SK-N-SH treated with all-trans-retinoic acid at 6 μM for 48 hours (cell line): Measurements from ENCODE around the gene LTBP2.

Experiments
- ATAC-seq: fragments of 200-7000 bp; cut with Tn5 transposase; 3 replicates; pipeline ENCODE4 v1.9.1; 2020; ENCODE audit warnings: mild to moderate bottlenecking, moderate library complexity
- ARNTL ChIP-seq: fragments of 450-650 bp; formaldehyde crosslinking; IDR thresholded peaks from 2 replicates; pipeline ENCODE4 v1.5.0; 2020; ENCODE audit warnings: low read depth, mild to moderate bottlenecking, moderate library complexity, borderline replicate concordance
- CSDC2 ChIP-seq: fragments of 250-450 bp; sonication (Bioruptor Pico); IDR thresholded peaks from 2 replicates; pipeline ENCODE4 v1.5.0; 2020; ENCODE audit warnings: mild to moderate bottlenecking, moderate library complexity
- GLIS3 ChIP-seq: fragments of 250-450 bp; sonication (Bioruptor Pico); IDR thresholded peaks from 2 replicates; pipeline ENCODE4 v1.5.0; 2020; ENCODE audit warnings: mild to moderate bottlenecking, moderate library complexity
- ISL1 ChIP-seq: fragments of 250-450 bp; sonication (Bioruptor Pico); IDR thresholded peaks from 2 replicates; pipeline ENCODE4 v2.1.2; 2022; ENCODE audit warnings: mild to moderate bottlenecking, moderate library complexity
- OSR1 ChIP-seq: fragments of 250-450 bp; sonication (Bioruptor Pico); IDR thresholded peaks from 2 replicates; pipeline ENCODE4 v1.8.0; 2022; ENCODE audit warnings: moderate library complexity, mild to moderate bottlenecking, inconsistent platforms
- PPARA ChIP-seq: fragments of 250-450 bp; sonication (Bioruptor Pico); IDR thresholded peaks from 2 replicates; pipeline ENCODE4 v1.5.0; 2020; ENCODE audit warnings: mild to moderate bottlenecking, borderline replicate concordance
- RARB ChIP-seq: fragments of 250-450 bp; sonication (Bioruptor Pico); IDR thresholded peaks from 2 replicates; pipeline ENCODE4 v1.8.0; 2021; ENCODE audit warnings: mild to moderate bottlenecking, moderate library complexity
- SNAI2 ChIP-seq: fragments of 250-450 bp; sonication (Bioruptor Pico); IDR thresholded peaks from 2 replicates; pipeline ENCODE4 v1.5.0; 2020; ENCODE audit warnings: mild to moderate bottlenecking, moderate library complexity
- TCF4 ChIP-seq: fragments of 250-450 bp; sonication (Bioruptor Pico); IDR thresholded peaks from 2 replicates; pipeline ENCODE4 v1.8.0; 2021; ENCODE audit warnings: mild to moderate bottlenecking, moderate library complexity, borderline replicate concordance
- TOX ChIP-seq: fragments of 250-450 bp; sonication (Bioruptor Pico); IDR thresholded peaks from 2 replicates; pipeline ENCODE4 v1.8.0; 2021; ENCODE audit warnings: mild to moderate bottlenecking, moderate library complexity, borderline replicate concordance
- ZC3H10 ChIP-seq: fragments of 250-450 bp; sonication (Bioruptor Pico); IDR thresholded peaks from 2 replicates; pipeline ENCODE4 v1.5.1; 2021; ENCODE audit warnings: mild to moderate bottlenecking, moderate library complexity
- ZFP3 ChIP-seq: fragments of 250-450 bp; sonication (Bioruptor Pico); IDR thresholded peaks from 2 replicates; pipeline ENCODE4 v1.5.0; 2020; ENCODE audit warnings: mild to moderate bottlenecking, moderate library complexity
- ZFP30 ChIP-seq: fragments of 450-650 bp; formaldehyde crosslinking; IDR thresholded peaks from 2 replicates; pipeline ENCODE4 v1.5.0; 2022; ENCODE audit warnings: mild to moderate bottlenecking, moderate library complexity
- ZNF565 ChIP-seq: fragments of 450-650 bp; formaldehyde crosslinking; conservative IDR thresholded peaks from 2 replicates; pipeline ENCODE4 v1.5.0; 2020; ENCODE audit warnings: low read depth, mild to moderate bottlenecking, moderate library complexity
- ZNF70 ChIP-seq: fragments of 450-650 bp; formaldehyde crosslinking; IDR thresholded peaks from 2 replicates; pipeline ENCODE4 v1.5.0; 2020; ENCODE audit warnings: mild to moderate bottlenecking, moderate library complexity
- ZNF8 ChIP-seq: fragments of 450-650 bp; formaldehyde crosslinking; IDR thresholded peaks from 2 replicates; pipeline ENCODE4 v1.5.0; 2020; ENCODE audit warnings: mild to moderate bottlenecking, moderate library complexity
- TF ChIP-seq, protein P1 (sequence below): fragments of 250-450 bp; sonication (Bioruptor Pico); IDR thresholded peaks from 2 replicates; pipeline ENCODE4 v1.5.0; 2020; ENCODE audit warnings: mild to moderate bottlenecking, moderate library complexity
- TF ChIP-seq, protein P2 (sequence below): fragments of 250-450 bp; sonication (Bioruptor Pico); IDR thresholded peaks from 2 replicates; pipeline ENCODE4 v1.5.1; 2021; ENCODE audit warnings: mild to moderate bottlenecking, moderate library complexity
- TF ChIP-seq, protein P3 (sequence below): fragments of 250-450 bp; sonication (Bioruptor Pico); IDR thresholded peaks from 2 replicates; pipeline ENCODE4 v1.8.0; 2021; ENCODE audit warnings: low read depth, mild to moderate bottlenecking, moderate library complexity, borderline replicate concordance

Gene LTBP2

DNA sequence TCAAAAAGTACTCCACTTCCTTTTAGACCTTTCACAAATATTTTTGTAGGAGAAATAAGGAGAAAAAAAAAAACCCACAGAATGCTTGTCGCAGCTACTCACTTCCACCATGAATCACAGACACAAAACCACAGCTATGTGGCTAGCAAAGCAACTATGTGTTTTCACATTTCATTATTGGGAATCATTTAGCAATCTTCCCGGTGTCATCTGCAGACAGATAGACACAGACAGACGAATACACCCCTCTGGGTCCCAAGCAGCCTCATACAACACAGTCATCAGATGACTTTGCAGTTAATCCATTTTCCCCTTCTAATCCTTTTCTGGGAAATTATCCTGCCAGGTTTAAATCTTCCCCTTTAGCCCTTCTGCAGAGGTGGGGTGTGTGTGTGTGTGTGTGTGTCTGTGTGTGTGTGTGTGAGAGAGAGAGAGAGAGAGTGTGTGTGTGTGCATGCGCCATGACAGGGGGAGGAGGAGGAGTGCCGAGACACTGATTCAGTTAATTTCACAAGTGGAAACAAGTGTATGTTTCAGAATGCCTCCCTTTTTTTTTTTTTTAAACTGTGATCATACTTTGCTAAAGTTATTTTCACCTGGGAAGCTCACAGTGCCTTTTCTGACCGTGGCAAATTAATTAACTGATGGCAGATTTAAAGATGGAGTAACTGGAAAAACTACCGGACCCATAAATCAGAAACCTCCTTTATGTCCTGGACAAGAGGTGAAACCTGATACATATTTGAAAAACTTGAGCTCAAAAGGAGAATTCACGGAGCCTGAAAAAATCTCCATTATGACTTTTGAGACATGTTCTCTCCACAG lies 39.9 kb downstream of the LTBP2 start:
- ATAC-seq, result peak; percentile 85
- TF ChIP-seq ISL1 (peak; percentile 23; the same call in 1 of the 2 replicates), ARNTL (no peak)

DNA sequence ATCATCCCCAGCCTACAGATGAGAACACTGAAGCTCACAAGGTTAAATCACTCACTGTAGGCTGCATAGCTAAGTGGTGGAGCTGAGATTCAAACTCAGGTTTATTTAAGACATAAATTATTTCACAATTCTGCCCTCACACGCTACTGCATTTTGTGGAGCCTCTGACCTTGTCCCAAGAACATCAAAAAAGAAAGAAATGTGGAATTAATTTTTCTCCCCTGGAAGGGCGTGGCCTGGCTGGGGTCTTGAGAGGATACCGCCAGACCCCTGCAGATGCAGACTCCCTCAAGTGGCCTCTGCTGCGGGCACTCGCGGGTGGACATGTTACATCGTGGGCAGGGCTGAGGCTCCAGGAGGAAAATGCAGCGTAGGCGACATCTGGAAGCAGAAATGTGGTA lies 40.6 kb downstream of the LTBP2 start:
- TF ChIP-seq TCF4 (CRISPR knock-in tag) (no peak), ZNF8 (CRISPR knock-in tag) (no peak), RARB (no peak), SNAI2 (CRISPR knock-in tag) (no peak), ZFP30 (CRISPR knock-in tag) (no peak), CSDC2 (no peak), ZFP3 (CRISPR knock-in tag) (no peak), ARNTL (no peak), OSR1 (no peak), ZNF565 (CRISPR knock-in tag) (no peak), GLIS3 (CRISPR knock-in tag) (no peak), ZNF70 (CRISPR knock-in tag) (no peak), TOX (no peak)
- ATAC-seq, result no peak; the same call in 2 of the 3 replicates

DNA sequence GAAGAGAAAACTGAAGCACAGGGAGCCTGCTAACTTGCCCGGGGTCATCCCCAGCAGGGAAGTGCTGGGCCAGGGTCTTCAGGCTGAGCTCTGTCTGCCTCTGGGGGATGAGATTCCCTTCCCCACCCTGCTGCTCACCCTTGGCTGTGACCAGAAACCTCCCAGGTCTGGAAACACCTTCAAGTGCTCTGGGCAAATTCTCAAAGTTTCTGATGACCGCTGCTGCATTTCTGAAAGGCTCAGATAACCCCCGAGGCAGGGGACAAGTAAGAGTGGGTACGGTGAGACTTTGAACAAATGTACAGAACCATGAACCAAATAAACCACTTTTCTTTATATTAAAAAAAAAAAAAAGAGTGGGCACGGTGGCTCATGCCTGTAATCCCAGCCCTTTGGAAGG lies 41.3 kb downstream of the LTBP2 start:
- no peak for ATAC-seq
- no peak for TF ChIP-seq PPARA (CRISPR knock-in tag)
- TF ChIP-seq, protein P1, sequence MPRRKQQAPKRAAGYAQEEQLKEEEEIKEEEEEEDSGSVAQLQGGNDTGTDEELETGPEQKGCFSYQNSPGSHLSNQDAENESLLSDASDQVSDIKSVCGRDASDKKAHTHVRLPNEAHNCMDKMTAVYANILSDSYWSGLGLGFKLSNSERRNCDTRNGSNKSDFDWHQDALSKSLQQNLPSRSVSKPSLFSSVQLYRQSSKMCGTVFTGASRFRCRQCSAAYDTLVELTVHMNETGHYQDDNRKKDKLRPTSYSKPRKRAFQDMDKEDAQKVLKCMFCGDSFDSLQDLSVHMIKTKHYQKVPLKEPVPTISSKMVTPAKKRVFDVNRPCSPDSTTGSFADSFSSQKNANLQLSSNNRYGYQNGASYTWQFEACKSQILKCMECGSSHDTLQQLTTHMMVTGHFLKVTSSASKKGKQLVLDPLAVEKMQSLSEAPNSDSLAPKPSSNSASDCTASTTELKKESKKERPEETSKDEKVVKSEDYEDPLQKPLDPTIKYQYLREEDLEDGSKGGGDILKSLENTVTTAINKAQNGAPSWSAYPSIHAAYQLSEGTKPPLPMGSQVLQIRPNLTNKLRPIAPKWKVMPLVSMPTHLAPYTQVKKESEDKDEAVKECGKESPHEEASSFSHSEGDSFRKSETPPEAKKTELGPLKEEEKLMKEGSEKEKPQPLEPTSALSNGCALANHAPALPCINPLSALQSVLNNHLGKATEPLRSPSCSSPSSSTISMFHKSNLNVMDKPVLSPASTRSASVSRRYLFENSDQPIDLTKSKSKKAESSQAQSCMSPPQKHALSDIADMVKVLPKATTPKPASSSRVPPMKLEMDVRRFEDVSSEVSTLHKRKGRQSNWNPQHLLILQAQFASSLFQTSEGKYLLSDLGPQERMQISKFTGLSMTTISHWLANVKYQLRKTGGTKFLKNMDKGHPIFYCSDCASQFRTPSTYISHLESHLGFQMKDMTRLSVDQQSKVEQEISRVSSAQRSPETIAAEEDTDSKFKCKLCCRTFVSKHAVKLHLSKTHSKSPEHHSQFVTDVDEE, result no peak
- TF ChIP-seq, protein P2, sequence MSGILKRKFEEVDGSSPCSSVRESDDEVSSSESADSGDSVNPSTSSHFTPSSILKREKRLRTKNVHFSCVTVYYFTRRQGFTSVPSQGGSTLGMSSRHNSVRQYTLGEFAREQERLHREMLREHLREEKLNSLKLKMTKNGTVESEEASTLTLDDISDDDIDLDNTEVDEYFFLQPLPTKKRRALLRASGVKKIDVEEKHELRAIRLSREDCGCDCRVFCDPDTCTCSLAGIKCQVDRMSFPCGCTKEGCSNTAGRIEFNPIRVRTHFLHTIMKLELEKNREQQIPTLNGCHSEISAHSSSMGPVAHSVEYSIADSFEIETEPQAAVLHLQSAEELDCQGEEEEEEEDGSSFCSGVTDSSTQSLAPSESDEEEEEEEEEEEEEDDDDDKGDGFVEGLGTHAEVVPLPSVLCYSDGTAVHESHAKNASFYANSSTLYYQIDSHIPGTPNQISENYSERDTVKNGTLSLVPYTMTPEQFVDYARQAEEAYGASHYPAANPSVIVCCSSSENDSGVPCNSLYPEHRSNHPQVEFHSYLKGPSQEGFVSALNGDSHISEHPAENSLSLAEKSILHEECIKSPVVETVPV, result no peak
- TF ChIP-seq GLIS3 (CRISPR knock-in tag), result no peak
- TF ChIP-seq ISL1, result no peak
- TF ChIP-seq ZNF565 (CRISPR knock-in tag), result no peak

DNA sequence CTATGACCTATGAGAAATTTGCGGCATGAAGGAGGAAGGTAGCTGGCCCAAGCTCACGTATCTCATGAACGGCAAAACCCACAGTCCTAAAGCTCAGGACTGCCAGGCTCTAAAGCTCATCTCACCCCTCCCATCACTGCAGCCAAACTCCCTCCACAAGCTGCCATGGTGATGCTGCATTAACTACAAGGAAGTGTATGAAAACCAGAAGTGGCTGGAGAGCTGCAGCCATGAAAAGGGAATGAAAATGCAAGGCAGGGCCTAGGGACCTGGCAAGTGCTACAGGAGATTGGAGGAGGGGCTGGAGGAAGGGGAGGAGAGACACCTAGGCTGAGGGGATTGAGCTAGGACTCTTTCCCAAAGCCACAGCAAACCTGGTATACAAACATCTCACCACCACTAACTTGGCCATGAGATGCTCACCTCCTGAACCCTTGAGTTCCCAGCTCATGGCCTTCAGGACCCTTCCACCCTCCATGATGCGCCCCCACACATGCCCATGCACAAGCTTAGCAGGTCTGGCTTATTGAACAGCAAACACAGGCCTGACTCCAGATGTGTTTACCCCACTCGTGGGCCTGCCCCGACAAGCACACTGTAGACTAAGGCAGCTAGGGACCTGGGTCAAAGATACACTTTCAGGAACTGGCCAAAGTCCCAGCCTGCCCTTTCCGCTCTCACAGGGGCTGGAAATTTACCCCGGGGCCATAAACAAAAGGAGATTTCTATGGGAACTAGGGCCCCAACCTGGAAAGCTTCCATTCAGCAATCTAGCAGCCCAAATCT lies 42.0 kb downstream of the LTBP2 start:
- TF ChIP-seq PPARA (CRISPR knock-in tag) (no peak), ZNF565 (CRISPR knock-in tag) (no peak), RARB (no peak), TCF4 (CRISPR knock-in tag) (no peak; the same call in 1 of the 2 replicates), ZC3H10 (CRISPR knock-in tag) (no peak)
- TF ChIP-seq, protein P3, sequence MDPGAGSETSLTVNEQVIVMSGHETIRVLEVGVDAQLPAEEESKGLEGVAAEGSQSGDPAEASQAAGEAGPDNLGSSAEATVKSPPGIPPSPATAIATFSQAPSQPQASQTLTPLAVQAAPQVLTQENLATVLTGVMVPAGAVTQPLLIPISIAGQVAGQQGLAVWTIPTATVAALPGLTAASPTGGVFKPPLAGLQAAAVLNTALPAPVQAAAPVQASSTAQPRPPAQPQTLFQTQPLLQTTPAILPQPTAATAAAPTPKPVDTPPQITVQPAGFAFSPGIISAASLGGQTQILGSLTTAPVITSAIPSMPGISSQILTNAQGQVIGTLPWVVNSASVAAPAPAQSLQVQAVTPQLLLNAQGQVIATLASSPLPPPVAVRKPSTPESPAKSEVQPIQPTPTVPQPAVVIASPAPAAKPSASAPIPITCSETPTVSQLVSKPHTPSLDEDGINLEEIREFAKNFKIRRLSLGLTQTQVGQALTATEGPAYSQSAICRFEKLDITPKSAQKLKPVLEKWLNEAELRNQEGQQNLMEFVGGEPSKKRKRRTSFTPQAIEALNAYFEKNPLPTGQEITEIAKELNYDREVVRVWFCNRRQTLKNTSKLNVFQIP (CRISPR knock-in tag), result no peak
- no peak for ATAC-seq

DNA sequence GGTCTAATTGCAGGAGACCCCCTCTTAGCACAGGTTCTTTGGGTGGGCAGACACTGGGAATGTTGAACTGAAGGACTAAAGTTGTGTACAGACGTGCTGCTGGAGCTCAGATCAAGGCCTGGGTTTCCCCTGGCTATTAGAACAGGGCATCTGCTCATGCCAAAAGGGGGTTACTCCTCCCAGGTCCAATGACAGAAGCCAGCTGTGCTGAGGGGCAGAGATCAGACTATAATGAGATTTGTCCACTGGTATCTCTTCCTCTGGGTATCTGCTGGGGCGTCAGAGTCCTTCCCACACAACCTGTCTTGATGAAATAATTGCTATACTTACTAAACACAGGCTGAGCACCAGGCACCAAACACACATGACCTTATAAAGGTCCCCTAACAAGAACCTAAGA lies 42.6 kb downstream of the LTBP2 start:
- TF ChIP-seq CSDC2, result no peak
- peak; percentile 24; the same call in 1 of the 2 replicates for TF ChIP-seq TCF4 (CRISPR knock-in tag)
- no peak for ATAC-seq
